Hepatocyte (in vitro differentiated cells): Measurements from ENCODE around the gene GPN2. TPM values are rescaled to one million over a fixed set of nuclear protein-coding genes. Genes with fewer than 3 reads are reported as not detected.

Experiments used
- DNase-seq: peaks from one replicate; pipeline ENCODE4 v3.0.0-alpha.2; 2016; ENCODE audit warnings: low spot score
- H2AFZ ChIP-seq: fragments of 200-600 bp; sonication (generic); 2 replicates; pipeline ENCODE4 v1.6.0; 2016; ENCODE audit warnings: antibody characterized with exemption, mild to moderate bottlenecking
- H3K27ac ChIP-seq: fragments of 200-600 bp; sonication (generic); 2 replicates; pipeline ENCODE4 v1.5.1; 2016; ENCODE audit warnings: mild to moderate bottlenecking
- H3K27me3 ChIP-seq: fragments of 200-600 bp; sonication (generic); 2 replicates; pipeline ENCODE4 v1.6.1; 2016
- H3K36me3 ChIP-seq: fragments of 200-600 bp; sonication (generic); replicated peaks from 2 replicates; pipeline ENCODE4 v1.5.1; 2016; ENCODE audit warnings: low read depth; ENCODE audit not compliant: insufficient read depth
- H3K4me1 ChIP-seq: fragments of 200-600 bp; sonication (generic); 2 replicates; pipeline ENCODE4 v1.5.1; 2016; ENCODE audit warnings: mild to moderate bottlenecking, moderate library complexity; ENCODE audit not compliant: insufficient read depth
- H3K4me2 ChIP-seq: fragments of 200-600 bp; sonication (generic); 2 replicates; pipeline ENCODE4 v1.6.0; 2016
- H3K4me3 ChIP-seq: fragments of 200-600 bp; sonication (generic); 2 replicates; pipeline ENCODE4 v1.5.1; 2016; ENCODE audit warnings: mild to moderate bottlenecking
- H3K79me2 ChIP-seq: fragments of 200-600 bp; sonication (generic); 2 replicates; pipeline ENCODE4 v1.6.0; 2017; ENCODE audit warnings: mild to moderate bottlenecking
- H3K9me2 ChIP-seq: fragments of 200-600 bp; sonication (generic); replicated peaks from 2 replicates; pipeline ENCODE4 v1.6.0; 2017; ENCODE audit warnings: mild to moderate bottlenecking; ENCODE audit not compliant: insufficient read depth
- H3K9me3 ChIP-seq: fragments of 200-600 bp; sonication (generic); 2 replicates; pipeline ENCODE4 v1.5.1; 2016; ENCODE audit warnings: low read depth, mild to moderate bottlenecking
- H4K20me1 ChIP-seq: fragments of 200-600 bp; sonication (generic); 2 replicates; pipeline ENCODE4 v1.6.0; 2016; ENCODE audit warnings: mild to moderate bottlenecking; ENCODE audit not compliant: insufficient read depth, poor library complexity, severe bottlenecking
- EZH2 ChIP-seq: fragments of 200-600 bp; sonication (generic); IDR thresholded peaks from 2 replicates; pipeline ENCODE4 v1.6.1; 2016; ENCODE audit warnings: antibody characterized with exemption, mild to moderate bottlenecking, borderline replicate concordance
- EZH2phosphoT487 ChIP-seq: fragments of 200-600 bp; sonication (generic); IDR thresholded peaks from one replicate; pipeline ENCODE4 v1.6.1; 2018; ENCODE audit warnings: antibody characterized with exemption, mild to moderate bottlenecking, low read depth, moderate library complexity; ENCODE audit not compliant: unreplicated experiment, severe bottlenecking
- WGBS: methylation state at CpG from one replicate; pipeline ENCODE4 v1.1.6; 2016; ENCODE audit warnings: low lambda C conversion rate; ENCODE audit errors: missing lambda C conversion rate; 5-methylcytosine and 5-hydroxymethylcytosine counted together
- polyA plus RNA-seq: library from polyadenylated mRNA; unstranded; fragments of >200 nt; fragmentation: Nextera tagmentation; extraction: Ambion mirVana; gene quantifications from 2 replicates; pipeline ENCODE4 v1.2.1, GENCODE V29; 2016
- total RNA-seq: library from RNA; depleted of rRNA; stranded (reverse); fragments of >200 nt; gene quantifications from 2 replicates; pipeline ENCODE4 v1.2.3, GENCODE V29; 2014
- TF ChIP-seq, protein P1 (sequence below): fragments of 200-600 bp; sonication (generic); IDR thresholded peaks from 2 replicates; pipeline ENCODE4 v1.5.1; 2016; ENCODE audit warnings: antibody characterized with exemption, mild to moderate bottlenecking; ENCODE audit not compliant: poor library complexity

Gene GPN2
- total and polyA plus RNA-seq, 2 experiments from 2014 or later: 12.6 to 37.9 TPM

DNA sequence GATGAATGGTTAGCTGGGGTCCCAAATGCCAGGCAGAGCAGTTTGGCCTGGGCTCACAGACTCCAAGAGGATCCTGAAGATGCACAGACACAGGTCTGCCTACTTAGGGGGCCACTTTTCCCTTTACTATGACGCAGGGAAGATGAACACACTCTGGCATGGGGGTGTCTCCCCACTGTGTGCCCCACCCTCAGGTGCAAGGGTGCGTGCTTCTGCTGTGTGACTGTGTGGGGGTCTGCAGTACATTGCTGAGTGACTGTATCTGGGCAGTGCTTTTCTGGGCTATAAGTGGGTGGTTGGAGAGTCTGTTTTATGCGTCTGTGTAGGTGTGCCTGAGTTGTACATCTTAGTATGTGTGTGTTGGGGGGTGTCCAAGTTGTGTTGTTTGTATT, 19.9 kb upstream of the GPN2 start:
- peak overlapping the region; percentile 61 for H3K27ac ChIP-seq
- no peak for DNase-seq
- H3K27me3 ChIP-seq: no peaks in the 10 kb centered on the region
- no peaks in the 10 kb centered on the region for H3K36me3 ChIP-seq
- H4K20me1 ChIP-seq: no peaks in the 10 kb centered on the region
- peaks cover 30% of the 10 kb centered on the region for H3K4me1 ChIP-seq
- peaks cover 18% of the 10 kb centered on the region for H3K79me2 ChIP-seq
- no peak overlapping the region for H2AFZ ChIP-seq
- H3K9me3 ChIP-seq: no peaks in the 10 kb centered on the region
- TF ChIP-seq EZH2phosphoT487 (no peak), EZH2 (no peak)
- TF ChIP-seq, protein P1, sequence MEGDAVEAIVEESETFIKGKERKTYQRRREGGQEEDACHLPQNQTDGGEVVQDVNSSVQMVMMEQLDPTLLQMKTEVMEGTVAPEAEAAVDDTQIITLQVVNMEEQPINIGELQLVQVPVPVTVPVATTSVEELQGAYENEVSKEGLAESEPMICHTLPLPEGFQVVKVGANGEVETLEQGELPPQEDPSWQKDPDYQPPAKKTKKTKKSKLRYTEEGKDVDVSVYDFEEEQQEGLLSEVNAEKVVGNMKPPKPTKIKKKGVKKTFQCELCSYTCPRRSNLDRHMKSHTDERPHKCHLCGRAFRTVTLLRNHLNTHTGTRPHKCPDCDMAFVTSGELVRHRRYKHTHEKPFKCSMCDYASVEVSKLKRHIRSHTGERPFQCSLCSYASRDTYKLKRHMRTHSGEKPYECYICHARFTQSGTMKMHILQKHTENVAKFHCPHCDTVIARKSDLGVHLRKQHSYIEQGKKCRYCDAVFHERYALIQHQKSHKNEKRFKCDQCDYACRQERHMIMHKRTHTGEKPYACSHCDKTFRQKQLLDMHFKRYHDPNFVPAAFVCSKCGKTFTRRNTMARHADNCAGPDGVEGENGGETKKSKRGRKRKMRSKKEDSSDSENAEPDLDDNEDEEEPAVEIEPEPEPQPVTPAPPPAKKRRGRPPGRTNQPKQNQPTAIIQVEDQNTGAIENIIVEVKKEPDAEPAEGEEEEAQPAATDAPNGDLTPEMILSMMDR: no peak
- no peak overlapping the region for H3K4me2 ChIP-seq
- H3K9me2 ChIP-seq: no peaks in the 10 kb centered on the region
- no peak overlapping the region for H3K4me3 ChIP-seq
- WGBS: 88% methylated on average over 3 of the region's 3 CpGs

DNA sequence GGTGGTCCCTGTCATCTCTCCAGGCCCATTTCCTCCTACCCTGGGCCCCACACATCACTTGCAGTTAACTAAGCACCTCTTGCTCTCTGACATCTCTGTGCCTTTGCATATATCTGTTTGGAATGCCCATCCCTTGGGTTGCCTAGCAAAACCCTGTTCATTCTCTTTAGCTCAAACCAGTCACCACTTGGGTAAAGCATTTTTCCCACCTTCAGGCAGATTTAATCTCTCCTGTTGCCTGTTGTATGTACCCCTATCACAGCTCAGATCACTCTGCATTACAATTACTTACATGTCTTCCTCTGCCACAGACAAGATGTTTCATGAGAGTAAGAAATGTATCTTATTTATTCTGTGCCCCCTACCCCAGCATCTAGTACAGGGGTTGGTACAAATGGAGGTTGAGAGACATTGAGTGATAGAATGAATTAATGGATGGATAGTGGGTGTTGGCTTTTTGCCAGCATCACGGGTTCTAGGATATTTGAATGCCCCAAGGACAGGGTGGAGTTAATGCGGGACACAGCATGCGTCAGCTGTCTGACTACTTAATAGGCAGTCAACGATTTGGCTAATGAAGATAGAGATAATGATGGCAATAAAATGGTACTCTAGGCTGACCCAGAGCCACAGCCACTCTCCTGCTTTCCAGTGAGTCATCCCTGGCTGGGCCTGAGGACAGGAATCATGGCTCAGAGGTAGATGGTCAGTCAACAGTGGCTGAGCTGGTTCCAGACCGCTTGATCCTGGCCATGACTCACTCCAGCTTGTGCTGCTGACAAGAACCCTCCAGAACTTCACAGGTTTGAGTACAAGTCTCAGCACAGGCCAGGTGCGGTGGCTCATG, 17.2 kb upstream of the GPN2 start:
- WGBS: 37% methylated on average over 6 of the region's 6 CpGs
- Histone ChIP-seq H3K9me3 (no peaks in the 10 kb centered on the region), H3K4me1 (peaks cover 23% of the 10 kb centered on the region), H3K27me3 (no peaks in the 10 kb centered on the region), H2AFZ (no peak overlapping the region), H3K27ac (peak overlapping the region; percentile 80), H3K4me3 (no peak overlapping the region), H3K4me2 (no peak overlapping the region), H3K36me3 (no peaks in the 10 kb centered on the region), H4K20me1 (no peaks in the 10 kb centered on the region), H3K79me2 (peaks cover 7% of the 10 kb centered on the region), H3K9me2 (no peaks in the 10 kb centered on the region)
- TF ChIP-seq EZH2phosphoT487 (no peak), EZH2 (no peak)
- TF ChIP-seq, protein P1: no peak
- DNase-seq: peak; percentile 82

DNA sequence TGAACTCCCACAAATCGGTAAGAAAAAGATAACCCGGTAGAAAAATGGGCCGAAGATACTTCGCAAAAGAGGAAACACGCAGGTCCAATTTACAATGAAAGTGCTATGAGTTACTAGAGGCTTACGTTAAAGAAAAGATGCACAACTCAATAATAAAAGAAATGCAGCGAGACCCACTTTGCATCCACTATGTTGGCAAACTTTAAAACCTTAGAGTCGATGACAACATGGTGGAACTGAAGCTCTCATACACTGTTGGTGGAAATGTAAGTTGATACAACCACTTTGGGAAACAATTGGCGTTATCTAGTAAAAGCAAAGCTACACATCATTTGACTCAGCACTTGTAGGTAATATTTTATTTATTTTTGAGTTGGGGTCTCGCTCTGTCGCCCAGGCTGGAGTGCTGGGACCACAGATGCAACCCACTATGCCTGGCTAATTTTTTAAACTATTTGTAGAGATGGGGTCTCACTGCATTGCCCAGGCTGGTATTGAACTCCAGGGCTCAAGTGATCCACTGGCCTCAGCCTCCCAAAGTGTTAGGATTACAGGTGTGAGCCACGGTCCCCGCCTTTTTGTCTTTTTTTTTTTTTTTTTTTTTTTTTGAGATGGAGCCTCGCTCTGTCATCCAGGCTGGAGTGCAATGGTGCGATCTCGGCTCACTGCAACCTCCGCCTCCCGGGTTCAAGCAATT, 10.9 kb upstream of the GPN2 start:
- TF ChIP-seq, protein P1: no peak
- TF ChIP-seq EZH2phosphoT487: no peak
- no peak for TF ChIP-seq EZH2
- Histone ChIP-seq H3K9me2 (no peaks in the 10 kb centered on the region), H2AFZ (peak overlapping the region; percentile 96), H3K9me3 (no peaks in the 10 kb centered on the region), H3K4me1 (peaks cover 16% of the 10 kb centered on the region), H3K4me3 (peak overlapping the region; percentile 59), H4K20me1 (no peaks in the 10 kb centered on the region), H3K79me2 (peaks cover 41% of the 10 kb centered on the region), H3K27me3 (no peaks in the 10 kb centered on the region), H3K27ac (peak overlapping the region; percentile 90), H3K4me2 (peak overlapping the region; percentile 82), H3K36me3 (no peaks in the 10 kb centered on the region)
- WGBS: 75% methylated on average over 13 of the region's 18 CpGs
- DNase-seq: no peak
